ENCODE data around the gene THAP8. TPM values are rescaled to one million over a fixed set of nuclear protein-coding genes. Genes with fewer than 3 reads are reported as not detected.

Gene THAP8
- 14.4 and 16.0 TPM in 2 replicates for total RNA-seq
- 14.1 TPM for polyA plus RNA-seq (2012)

DNA sequence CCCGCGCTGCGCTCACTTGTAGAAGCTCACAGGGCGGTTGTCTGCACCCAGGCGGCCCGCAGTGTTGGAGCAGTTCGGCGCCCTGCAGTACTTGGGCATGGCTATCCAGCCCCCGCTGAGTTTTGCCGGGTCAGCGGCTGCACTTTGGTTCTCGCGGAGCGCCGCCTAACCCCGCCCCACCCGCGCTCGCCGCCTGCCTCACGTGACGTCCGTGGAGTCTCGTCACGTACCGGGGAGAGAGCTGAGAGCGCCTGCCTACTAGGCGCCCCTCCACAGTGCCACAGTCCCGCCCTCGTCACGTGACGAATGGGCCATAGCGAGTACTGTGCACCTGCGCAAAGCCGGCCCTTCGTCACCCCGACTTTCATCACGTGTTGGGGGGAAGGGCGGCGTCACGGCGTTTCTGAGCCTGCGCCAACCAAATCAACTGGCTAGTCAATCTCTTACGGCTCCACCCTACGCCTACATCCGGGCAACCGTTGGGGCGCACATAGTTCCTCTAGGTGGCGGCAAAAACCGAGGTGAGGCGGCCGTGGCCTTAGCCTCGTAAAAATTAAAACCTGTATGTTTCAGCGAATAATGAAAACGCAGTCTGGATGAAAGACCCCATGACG lies at the start of gene THAP8:
Gene THAP8 (minus strand): TSS at position 167 of the 614 bp plus-strand sequence. CDS start 68 bp downstream, at position 99.
- peak; percentile 100 for DNase-seq (ENCODE audit: low read depth)

- no peak for DNase-seq (ENCODE audit: low read depth)
Observed at GRCh38 chr19:36103040-36103626, 49.0 kb upstream of the THAP8 start.

GRCh38 chr19:36101550-36102327 lies 47.7 kb upstream of the THAP8 start:
- no peak for DNase-seq (ENCODE audit: low read depth)

DNA sequence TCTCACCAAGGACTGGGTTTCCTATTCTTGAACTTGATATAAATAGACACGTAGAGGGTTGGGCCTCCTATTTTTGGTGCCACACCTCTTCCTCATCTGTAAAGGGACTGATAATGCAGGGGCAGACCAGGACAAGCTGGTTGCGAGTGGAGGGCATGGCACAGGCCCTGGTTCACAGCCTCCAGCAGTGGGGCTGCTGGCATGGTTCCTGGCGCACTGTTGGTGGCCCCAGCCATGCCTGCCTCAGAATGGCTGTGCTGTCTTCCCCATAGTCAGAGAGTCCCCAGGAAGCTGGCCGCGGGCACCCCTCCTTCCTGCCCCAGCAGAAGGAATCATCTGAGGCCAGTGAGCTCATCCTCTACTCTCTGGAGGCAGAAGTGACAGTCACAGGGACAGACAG lies 46.4 kb upstream of the THAP8 start:
- DNase-seq (ENCODE audit: low read depth), result peak; percentile 70

GRCh38 chr19:36099166-36099785 lies 45.2 kb upstream of the THAP8 start:
- DNase-seq (ENCODE audit: low read depth), result no peak

DNA sequence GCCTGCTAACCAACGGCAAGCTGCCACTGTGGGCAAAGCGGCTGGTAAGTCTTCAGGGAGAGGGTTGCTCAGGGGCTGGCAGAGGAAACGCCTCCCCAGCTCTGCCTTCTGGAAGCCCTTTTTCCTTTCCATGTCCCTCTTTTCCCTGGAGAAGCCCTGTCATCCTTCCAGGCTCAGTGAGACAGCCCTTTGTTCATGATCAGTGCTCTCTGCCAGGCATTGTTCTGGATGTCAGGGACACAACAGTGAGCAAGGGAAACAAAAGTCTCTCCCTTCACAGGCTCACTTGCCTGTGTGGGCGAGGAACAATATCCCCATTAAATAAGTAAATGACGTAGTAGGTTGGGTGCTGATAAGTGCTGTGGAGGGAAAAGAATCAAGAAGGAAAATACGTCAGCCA lies 43.0 kb upstream of the THAP8 start:
- no peak for DNase-seq (ENCODE audit: low read depth)

- DNase-seq (ENCODE audit: low read depth), result no peak
Observed at GRCh38 chr19:36093687-36094086, 39.6 kb upstream of the THAP8 start.

DNA sequence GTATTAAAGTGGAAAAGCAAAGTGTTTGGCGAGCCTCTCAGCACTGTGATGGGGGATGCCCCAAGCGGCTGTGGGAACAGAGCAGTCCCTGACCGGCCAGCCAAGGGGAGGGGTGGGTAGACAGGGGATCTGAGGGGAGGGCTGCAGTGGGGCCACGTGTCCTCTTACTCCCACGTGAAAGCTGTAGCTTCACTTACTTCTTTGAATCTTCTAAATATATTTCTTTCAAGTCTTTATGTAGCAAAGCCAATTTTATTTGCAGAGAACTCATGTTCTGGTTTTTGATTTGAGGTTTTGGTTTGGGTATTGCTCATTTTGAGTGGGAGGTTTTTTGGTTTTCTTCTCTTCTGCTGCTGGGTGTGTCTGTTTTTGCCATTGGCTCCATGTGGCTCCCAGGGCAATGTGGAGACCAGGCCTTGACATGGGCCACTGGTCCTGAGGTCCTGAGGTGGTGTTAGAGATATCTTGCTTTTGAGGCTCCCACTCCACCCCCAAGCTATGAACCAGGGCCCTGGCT lies 39.1 kb upstream of the THAP8 start:
- DNase-seq (ENCODE audit: low read depth), result no peak

DNA sequence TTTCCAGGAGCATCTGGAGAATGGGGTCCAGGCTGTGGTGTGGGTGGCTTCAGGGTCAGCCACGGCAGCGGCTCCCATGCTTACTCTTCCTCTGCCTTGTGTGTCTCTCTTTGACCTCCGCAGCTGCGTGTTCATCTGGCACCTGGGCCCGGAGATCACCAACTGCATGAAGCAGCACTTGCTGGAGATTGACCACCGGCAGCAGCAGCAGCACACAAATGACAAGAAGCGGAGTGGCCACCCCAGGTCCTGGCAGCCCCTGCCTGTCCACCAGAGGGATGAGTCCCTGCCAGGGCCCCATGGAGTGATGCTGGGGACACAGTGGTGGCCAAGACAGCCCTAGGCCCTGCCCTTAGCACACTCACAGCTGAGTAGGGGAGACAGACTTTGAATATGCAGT lies 38.5 kb upstream of the THAP8 start:
- no peak for DNase-seq (ENCODE audit: low read depth)

GRCh38 chr19:36090910-36091695 lies 37.0 kb upstream of the THAP8 start:
- DNase-seq (ENCODE audit: low read depth), result no peak

DNA sequence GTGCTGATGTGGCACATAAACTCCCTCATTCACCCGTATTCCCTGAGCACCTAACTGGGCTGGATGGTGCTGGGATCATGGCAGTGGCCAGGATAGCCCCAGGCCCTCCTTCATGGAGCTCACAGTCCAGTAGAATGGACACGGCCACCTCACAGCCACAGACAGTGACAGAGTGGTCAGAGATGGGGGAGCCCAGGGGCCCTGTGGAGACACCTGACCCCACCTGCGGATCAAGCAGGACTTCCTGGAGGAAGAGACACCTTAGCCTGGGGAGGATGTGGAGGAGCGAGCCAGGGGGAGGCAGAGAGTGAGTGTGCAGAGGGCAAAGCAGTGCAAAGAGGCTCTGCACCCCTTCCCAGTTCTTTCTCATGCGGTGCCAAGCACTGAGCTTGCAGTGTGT lies 35.8 kb upstream of the THAP8 start:
- no peak for DNase-seq (ENCODE audit: low read depth)

GRCh38 chr19:36086326-36086725 lies 32.2 kb upstream of the THAP8 start:
- no peak for DNase-seq (ENCODE audit: low read depth)

DNA sequence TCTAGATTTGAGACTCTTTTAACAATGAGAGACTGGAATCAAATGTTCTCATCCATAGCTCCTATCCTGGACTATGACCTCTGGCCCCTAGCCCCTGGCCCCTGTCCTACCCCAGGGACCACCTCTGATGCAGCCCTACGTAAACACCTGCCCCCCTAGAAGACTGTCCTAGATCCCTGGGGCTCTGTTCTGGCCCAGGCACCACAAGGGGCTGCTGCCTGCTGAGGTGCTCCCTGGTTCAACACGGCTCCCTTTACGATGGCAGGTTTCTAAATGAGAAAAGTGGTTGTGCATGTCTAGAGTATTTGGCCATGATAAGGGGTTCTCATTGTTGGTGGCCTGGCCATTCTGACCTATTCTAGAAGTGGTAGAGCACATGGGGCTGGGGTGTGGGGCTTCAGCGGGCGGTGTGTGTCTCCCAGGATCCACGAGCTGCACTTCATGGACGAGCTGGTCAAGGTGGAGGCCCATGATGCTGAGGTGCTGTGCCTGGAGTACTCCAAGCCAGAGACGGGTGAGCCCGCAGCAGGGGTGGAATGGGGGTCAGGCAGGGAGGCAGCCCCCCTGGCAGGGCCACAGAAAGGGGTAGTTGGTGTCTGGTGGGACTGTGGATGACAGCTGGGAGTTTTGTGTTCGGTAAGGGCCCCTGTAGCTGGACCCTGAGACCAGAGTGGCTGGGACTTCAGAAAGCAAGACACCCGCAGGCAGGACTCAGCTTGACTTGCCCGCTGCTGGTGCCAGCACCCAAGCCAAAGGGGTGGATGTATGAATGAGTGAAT lies 30.3 kb upstream of the THAP8 start:
- no peak for DNase-seq (ENCODE audit: low read depth)

- no peak for DNase-seq (ENCODE audit: low read depth)
Observed at GRCh38 chr19:36082916-36083315, 28.8 kb upstream of the THAP8 start.

- peak; percentile 40 for DNase-seq (ENCODE audit: low read depth)
Observed at GRCh38 chr19:36081894-36082293, 27.8 kb upstream of the THAP8 start.

DNA sequence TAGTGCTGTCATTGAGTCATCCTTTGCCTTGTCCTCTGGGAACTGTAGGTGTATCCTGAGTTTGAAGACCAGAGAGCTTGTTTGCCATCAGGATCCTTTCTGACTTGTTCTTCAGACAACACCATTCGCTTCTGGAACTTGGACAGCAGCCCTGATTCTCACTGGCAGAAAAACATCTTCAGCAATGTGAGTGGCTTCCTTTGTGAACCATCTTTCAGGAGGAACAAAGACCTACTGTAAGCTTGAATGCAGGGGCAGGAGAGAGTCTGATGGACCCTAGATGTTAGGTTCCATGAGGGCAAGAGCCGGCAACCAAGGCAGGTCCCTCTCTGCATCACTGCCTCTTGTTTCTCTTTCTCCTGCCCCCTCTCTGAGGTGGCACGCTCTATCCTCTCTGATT lies 27.3 kb upstream of the THAP8 start:
- DNase-seq (ENCODE audit: low read depth), result no peak

- DNase-seq (ENCODE audit: low read depth), result no peak
Observed at GRCh38 chr19:36079389-36079945, 25.4 kb upstream of the THAP8 start.

DNA sequence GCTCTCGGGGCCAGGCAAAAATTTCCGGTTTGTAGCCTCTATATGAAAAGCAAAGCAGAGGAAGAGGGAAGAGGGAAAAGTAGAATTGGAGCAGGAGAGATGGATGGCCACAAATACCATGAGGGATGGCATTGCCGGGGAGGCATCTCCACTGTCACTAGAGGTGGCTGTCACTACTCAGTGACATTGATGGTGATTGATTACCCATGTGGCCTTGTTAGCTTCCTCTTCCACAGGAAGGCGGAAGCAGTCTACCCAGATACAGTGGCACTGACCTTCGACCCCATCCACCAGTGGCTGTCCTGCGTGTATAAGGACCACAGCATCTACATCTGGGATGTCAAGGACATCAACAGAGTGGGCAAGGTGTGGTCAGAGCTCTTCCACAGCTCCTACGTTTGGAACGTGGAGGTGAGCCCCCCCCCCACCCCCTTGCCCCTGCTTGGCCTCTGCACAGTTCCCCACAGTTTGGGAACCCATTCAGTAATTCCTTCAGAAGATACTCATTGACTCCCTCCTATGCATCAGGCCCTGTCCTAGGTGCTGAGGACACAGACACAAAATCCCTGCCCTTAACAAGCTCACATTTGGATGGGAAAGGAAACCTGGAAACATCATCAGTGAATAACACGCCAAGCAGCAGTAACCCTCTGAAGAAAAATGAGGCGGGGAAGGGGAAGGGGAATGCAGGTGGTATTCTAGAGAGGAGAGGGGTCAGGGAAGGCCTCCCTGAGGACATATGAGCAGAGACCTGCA lies 19.2 kb upstream of the THAP8 start:
- no peak for DNase-seq (ENCODE audit: low read depth)

GRCh38 chr19:36072081-36072480 lies 18.0 kb upstream of the THAP8 start:
- no peak for DNase-seq (ENCODE audit: low read depth)
